ENCODE measurements around the gene ZNF878.

DNA sequence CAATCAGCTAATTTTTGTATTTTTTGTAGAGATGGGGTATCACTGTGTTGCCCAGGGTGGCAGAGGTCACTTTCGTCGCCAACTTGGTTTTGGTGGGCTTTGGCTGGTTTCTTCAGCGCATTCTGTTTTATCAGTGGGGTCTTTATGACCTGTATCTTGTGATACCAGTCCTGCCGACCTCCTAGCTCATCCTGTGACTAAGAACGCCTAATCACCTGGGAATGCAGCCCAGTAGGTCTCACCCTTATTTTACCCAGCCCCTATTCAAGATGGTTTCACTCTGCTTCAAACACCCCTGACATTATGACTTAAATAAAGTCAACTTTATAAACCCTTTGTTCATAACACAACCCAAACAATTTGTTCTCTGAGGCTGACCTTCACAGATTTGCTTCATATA lies 3.0 kb upstream of the ZNF878 start:
- no peak for TF ChIP-seq CTCF (conservative IDR thresholded peaks at IDR 0.05; ENCODE audit: low read length)
- TF ChIP-seq EZH2phosphoT487 (IDR thresholded peaks at IDR 0.05; ENCODE audit: borderline replicate concordance, low read depth, low read length), result no peak
